ENCODE measurements around the gene SPC25.
"Not testable (repeated sequence)": the region's sequence is repeated elsewhere in the genome, so short reads cannot be mapped to it uniquely, and the experiment has no call there.

- TF ChIP-seq POLR2AphosphoS5 (IDR thresholded peaks at IDR 0.05); RAD21 (conservative IDR thresholded peaks at IDR 0.05); CTCF (IDR thresholded peaks at IDR 0.05; ENCODE audit: poor library complexity, severe bottlenecking); TAF1 (IDR thresholded peaks at IDR 0.05; ENCODE audit: low read depth); REST (IDR thresholded peaks at IDR 0.05; ENCODE audit: borderline replicate concordance); EP300 (conservative IDR thresholded peaks at IDR 0.05; ENCODE audit: poor library complexity, severe bottlenecking); EZH2 (IDR thresholded peaks at IDR 0.05; ENCODE audit: borderline replicate concordance, insufficient read depth, low read length, poor library complexity, severe bottlenecking); MXI1 (conservative IDR thresholded peaks at IDR 0.05; ENCODE audit: poor library complexity, severe bottlenecking); SMC3 (conservative IDR thresholded peaks at IDR 0.05; ENCODE audit: poor library complexity): not testable (repeated sequence)
Measured at GRCh38 chr2:168870824-168871223, 19.4 kb downstream of the SPC25 start.

Data from neural cell (in vitro differentiated cells).